ENCODE data around the gene PIK3R5.

The PIK3R5 gene

DNA sequence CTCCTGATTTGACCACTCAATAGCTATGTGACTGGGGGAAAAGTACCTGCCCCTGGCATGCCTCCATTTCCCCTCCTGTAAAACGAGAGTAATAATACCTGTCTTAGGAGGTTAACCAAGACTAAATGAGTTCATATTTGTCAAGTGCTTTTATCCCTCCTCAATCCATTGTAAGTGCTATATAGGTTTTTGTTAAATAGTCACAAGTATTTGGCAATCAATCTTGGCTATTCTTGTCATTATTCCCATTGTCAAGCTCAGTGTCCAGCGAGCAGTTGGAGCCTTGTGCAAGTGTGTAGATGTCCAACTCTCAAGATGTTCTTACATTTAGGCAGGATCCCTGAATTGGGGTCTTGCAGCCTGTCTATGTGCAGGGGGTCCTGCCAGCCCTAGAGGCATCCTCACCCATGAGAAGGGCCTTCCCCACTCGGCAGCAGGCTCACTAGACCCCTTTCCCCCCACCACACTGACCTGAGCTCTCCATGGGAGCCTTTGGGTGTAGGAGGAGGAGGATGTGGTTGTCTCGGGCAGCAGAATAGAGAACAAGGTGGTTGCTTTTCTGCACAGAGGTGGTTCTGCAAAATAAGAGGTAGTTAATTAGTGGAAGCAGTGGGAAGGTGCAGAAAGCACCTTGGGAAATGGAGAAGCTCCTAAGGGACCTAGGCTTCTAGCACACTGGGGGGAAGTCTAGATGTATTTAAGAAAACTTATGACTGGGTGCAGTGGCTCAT, 116.0 kb downstream of the PIK3R5 start:
- Histone ChIP-seq H3K27me3 (replicated peaks; ENCODE audit: control insufficient read depth, insufficient read depth, low read length) (no peaks in the 10 kb centered on the region), H3K4me3 (replicated peaks; ENCODE audit: low read depth, low read length) (no peak overlapping the region), H3K36me3 (ENCODE audit: control insufficient read depth, insufficient read depth, low read length) (peaks cover 24% of the 10 kb centered on the region)
- TF ChIP-seq, protein P1, sequence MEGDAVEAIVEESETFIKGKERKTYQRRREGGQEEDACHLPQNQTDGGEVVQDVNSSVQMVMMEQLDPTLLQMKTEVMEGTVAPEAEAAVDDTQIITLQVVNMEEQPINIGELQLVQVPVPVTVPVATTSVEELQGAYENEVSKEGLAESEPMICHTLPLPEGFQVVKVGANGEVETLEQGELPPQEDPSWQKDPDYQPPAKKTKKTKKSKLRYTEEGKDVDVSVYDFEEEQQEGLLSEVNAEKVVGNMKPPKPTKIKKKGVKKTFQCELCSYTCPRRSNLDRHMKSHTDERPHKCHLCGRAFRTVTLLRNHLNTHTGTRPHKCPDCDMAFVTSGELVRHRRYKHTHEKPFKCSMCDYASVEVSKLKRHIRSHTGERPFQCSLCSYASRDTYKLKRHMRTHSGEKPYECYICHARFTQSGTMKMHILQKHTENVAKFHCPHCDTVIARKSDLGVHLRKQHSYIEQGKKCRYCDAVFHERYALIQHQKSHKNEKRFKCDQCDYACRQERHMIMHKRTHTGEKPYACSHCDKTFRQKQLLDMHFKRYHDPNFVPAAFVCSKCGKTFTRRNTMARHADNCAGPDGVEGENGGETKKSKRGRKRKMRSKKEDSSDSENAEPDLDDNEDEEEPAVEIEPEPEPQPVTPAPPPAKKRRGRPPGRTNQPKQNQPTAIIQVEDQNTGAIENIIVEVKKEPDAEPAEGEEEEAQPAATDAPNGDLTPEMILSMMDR (IDR thresholded peaks at IDR 0.05; ENCODE audit: insufficient read depth, low read length, poor library complexity, severe bottlenecking): no peak
- DNase-seq (ENCODE audit: extremely low read depth, insufficient read length): no peak

DNA sequence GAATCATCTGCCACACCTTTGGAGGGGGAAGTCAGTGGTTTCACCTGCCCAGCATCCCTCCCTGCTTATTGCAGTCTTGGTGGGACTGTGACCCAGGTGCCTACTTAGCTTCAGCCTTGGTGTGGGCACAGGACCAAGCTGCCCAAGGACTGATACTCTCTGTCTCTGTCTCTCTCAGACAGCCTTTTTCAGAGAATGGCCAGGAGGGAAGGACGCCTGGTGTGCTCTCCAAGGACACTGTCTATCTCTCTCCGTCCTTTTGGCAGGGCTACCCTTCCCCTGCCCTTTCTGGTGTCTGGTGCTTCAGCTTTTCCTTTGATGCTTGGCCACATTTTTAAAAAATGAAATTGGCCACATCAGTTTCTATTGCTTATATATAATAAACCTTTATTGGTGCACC, 117.6 kb downstream of the PIK3R5 start:
- Histone ChIP-seq H3K4me3 (replicated peaks; ENCODE audit: low read depth, low read length) (no peak overlapping the region), H3K36me3 (ENCODE audit: control insufficient read depth, insufficient read depth, low read length) (peaks cover 32% of the 10 kb centered on the region), H3K27me3 (replicated peaks; ENCODE audit: control insufficient read depth, insufficient read depth, low read length) (no peaks in the 10 kb centered on the region)
- no peak for DNase-seq (ENCODE audit: extremely low read depth, insufficient read length)
- TF ChIP-seq, protein P1 (IDR thresholded peaks at IDR 0.05; ENCODE audit: insufficient read depth, low read length, poor library complexity, severe bottlenecking): no peak

DNA sequence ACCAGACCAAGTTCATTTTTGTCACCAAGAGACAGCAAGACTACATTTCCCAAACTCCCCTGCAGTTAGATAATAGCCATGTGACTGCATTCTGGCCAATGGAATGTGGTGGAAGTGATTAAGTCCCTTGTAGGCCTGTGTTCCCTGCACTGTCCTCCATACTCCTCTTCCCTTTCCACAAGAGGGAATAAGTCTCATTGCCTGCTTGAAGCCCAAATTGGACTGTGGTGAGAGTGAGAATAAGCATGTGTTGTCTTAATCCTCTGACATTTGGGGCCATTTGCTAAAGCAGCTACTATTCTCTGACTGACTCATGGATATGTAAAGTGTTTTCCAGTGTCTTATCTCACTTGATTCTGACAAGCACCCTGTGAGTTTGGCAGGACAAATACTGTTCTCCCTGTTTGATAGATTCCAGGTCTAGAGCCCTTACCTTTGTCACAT, 118.7 kb downstream of the PIK3R5 start:
- Histone ChIP-seq H3K36me3 (ENCODE audit: control insufficient read depth, insufficient read depth, low read length) (peaks cover 36% of the 10 kb centered on the region), H3K27me3 (replicated peaks; ENCODE audit: control insufficient read depth, insufficient read depth, low read length) (no peaks in the 10 kb centered on the region), H3K4me3 (replicated peaks; ENCODE audit: low read depth, low read length) (no peak overlapping the region)
- DNase-seq (ENCODE audit: extremely low read depth, insufficient read length): no peak
- TF ChIP-seq, protein P1 (IDR thresholded peaks at IDR 0.05; ENCODE audit: insufficient read depth, low read length, poor library complexity, severe bottlenecking): no peak

DNA sequence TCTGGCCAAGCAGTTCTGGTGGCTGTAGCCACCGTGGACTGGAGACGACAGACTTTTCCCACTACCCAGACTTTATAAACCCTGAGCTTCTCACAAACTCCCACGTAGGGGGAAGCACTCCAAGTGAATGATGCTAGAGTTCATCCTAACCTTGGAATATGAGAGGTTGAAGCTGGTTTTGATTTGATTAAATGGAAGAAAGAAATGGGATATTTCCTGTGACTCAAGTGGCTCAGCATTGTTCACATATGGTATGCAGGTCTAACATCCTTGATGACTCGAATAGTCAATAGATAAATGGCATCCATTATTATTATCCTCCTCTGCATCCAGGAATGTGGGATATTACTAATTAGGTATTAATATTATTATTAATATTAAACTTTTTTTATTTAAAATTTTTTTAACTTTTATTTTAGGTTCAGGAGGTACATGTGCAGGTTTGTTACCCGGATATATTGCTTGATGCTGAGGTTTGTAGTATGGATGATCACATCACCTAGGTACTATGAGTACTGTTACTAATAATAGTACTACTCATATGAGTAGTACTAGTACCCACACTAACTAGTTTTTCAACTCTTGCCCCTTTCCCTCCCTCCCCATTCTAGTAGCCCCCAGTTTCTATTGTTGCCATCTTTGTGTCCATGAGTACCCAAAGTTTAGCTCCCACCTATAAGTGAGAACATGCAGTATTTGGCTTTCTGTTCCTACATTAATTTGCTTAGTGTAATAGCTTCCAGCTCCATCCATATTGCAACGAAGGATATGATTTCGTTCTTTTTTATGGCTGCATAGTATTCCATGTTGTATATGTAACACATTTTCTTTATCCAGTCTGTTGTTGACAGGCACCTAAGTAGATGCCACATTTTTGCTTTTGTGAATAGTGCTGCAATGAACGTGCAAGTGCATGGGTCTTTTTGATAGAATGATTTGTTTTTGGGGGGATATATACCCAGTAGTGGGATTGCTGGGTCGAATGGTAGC, 121.0 kb downstream of the PIK3R5 start:
- no peak for DNase-seq (ENCODE audit: extremely low read depth, insufficient read length)
- Histone ChIP-seq H3K27me3 (replicated peaks; ENCODE audit: control insufficient read depth, insufficient read depth, low read length) (no peaks in the 10 kb centered on the region), H3K36me3 (ENCODE audit: control insufficient read depth, insufficient read depth, low read length) (peaks cover 36% of the 10 kb centered on the region), H3K4me3 (replicated peaks; ENCODE audit: low read depth, low read length) (no peak overlapping the region)
- TF ChIP-seq, protein P1 (IDR thresholded peaks at IDR 0.05; ENCODE audit: insufficient read depth, low read length, poor library complexity, severe bottlenecking): no peak

DNA sequence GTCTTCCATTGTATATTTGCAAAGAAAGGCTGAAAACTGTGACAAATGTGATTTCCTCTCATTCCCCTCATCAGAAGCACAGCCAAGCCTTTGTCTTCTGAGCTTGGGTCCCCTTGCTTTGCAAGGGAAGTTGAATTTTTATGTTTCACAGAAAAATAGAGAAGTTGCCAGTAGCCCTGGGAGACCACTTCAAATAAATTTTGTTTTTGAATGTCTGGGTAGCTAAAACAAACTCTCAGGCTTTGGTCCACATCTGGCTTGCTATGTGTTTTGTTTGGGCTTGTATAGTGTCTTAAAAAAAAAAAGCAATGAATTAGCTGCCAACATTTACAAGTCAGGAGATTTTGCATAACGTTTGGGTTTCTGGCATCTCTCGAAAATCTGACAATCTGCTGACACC, 122.2 kb downstream of the PIK3R5 start:
- no peak for DNase-seq (ENCODE audit: extremely low read depth, insufficient read length)
- TF ChIP-seq, protein P1 (IDR thresholded peaks at IDR 0.05; ENCODE audit: insufficient read depth, low read length, poor library complexity, severe bottlenecking): no peak
- H3K36me3 ChIP-seq (ENCODE audit: control insufficient read depth, insufficient read depth, low read length): peaks cover 34% of the 10 kb centered on the region
- H3K4me3 ChIP-seq (replicated peaks; ENCODE audit: low read depth, low read length): no peak overlapping the region
- no peaks in the 10 kb centered on the region for H3K27me3 ChIP-seq (replicated peaks; ENCODE audit: control insufficient read depth, insufficient read depth, low read length)
